ENCODE data around the gene MRFAP1. TPM values are rescaled to one million over a fixed set of nuclear protein-coding genes. Genes with fewer than 3 reads are reported as not detected.

MRFAP1 gene
- 100 to 1,000 TPM; 223 to 237 TPM for total RNA-seq
- long read RNA-seq, donor 1, transcript MRFAP1-201 (3 exons, 2,049 nt) = minor isoform, 18 of 82 reads
- long read RNA-seq, donor 1, transcript MRFAP1-202 (2 exons, 1,584 nt) = major isoform, 60 of 82 reads
- long read RNA-seq, donor 1, partial matches to known transcripts = 0 of 82 reads
- long read RNA-seq, donor 1, other reads (novel, unspliced or antisense) = 0 of 82 reads
- long read RNA-seq, donor 2, transcript MRFAP1-201 (3 exons, 2,049 nt) = minor isoform, 256 of 924 reads
- long read RNA-seq, donor 2, transcript MRFAP1-202 (2 exons, 1,584 nt) = major isoform, 645 of 924 reads
- long read RNA-seq, donor 2, transcript MRFAP1-204 (1 exons, 1,982 nt) = minor isoform, 21 of 924 reads
- long read RNA-seq, donor 2, partial matches to known transcripts = 0 of 924 reads
- long read RNA-seq, donor 2, other reads (novel, unspliced or antisense) = 0 of 924 reads

- intact Hi-C loops (cut with DNase I) = no loop called here
- DNase-seq (ENCODE audit: low spot score) = peak; percentile 98
These were observed at the start of gene MRFAP1 for GRCh38 chr4:6640292-6641163. TSS of gene MRFAP1 (plus strand) at chr4:6640685. CDS start at chr4:6640863, 178 bp downstream.

- DNase-seq (ENCODE audit: low spot score) = no peak
- intact Hi-C loops (cut with DNase I) = no loop called here
These were observed 49.2 kb upstream of the MRFAP1 start for GRCh38 chr4:6591313-6591712.

- intact Hi-C loops (cut with DNase I) = no loop called here
These were observed 48.7 kb upstream of the MRFAP1 start for GRCh38 chr4:6591781-6592180.

GRCh38 chr4:6592804-6593563, 47.5 kb upstream of the MRFAP1 start:
- no peak for DNase-seq (ENCODE audit: low spot score)
- intact Hi-C loops (cut with DNase I) = no loop called here

More at GRCh38 chr4:6591781-6592180, 48.7 kb upstream of the MRFAP1 start:
- no peak for DNase-seq (ENCODE audit: low spot score)

GRCh38 chr4:6594341-6594740, 46.1 kb upstream of the MRFAP1 start:
- DNase-seq (ENCODE audit: low spot score) = no peak
- intact Hi-C loops (cut with DNase I) = no loop called here

- intact Hi-C loops (cut with DNase I) = no loop called here
- no peak for DNase-seq (ENCODE audit: low spot score)
These were observed 45.6 kb upstream of the MRFAP1 start for GRCh38 chr4:6594826-6595355.

GRCh38 chr4:6595897-6596537, 44.5 kb upstream of the MRFAP1 start:
- intact Hi-C loops (cut with DNase I) = no loop called here
- no peak for DNase-seq (ENCODE audit: low spot score)

GRCh38 chr4:6596948-6597347, 43.5 kb upstream of the MRFAP1 start:
- DNase-seq (ENCODE audit: low spot score) = no peak
- intact Hi-C loops (cut with DNase I) = no loop called here

GRCh38 chr4:6598127-6598526, 42.4 kb upstream of the MRFAP1 start:
- no peak for DNase-seq (ENCODE audit: low spot score)
- intact Hi-C loops (cut with DNase I) = no loop called here

GRCh38 chr4:6598641-6599040, 41.8 kb upstream of the MRFAP1 start:
- no peak for DNase-seq (ENCODE audit: low spot score)
- intact Hi-C loops (cut with DNase I) = no loop called here

- intact Hi-C loops (cut with DNase I) = no loop called here
- no peak for DNase-seq (ENCODE audit: low spot score)
These were observed 38.7 kb upstream of the MRFAP1 start for GRCh38 chr4:6601661-6602250.

GRCh38 chr4:6602289-6602688, 38.2 kb upstream of the MRFAP1 start:
- intact Hi-C loops (cut with DNase I) = no loop called here
- no peak for DNase-seq (ENCODE audit: low spot score)

- intact Hi-C loops (cut with DNase I) = no loop called here
- no peak for DNase-seq (ENCODE audit: low spot score)
These were observed 37.4 kb upstream of the MRFAP1 start for GRCh38 chr4:6603128-6603527.

GRCh38 chr4:6605114-6605513, 35.4 kb upstream of the MRFAP1 start:
- DNase-seq (ENCODE audit: low spot score) = no peak
- intact Hi-C loops (cut with DNase I) = no loop called here

GRCh38 chr4:6605605-6606004, 34.9 kb upstream of the MRFAP1 start:
- intact Hi-C loops (cut with DNase I) = no loop called here
- no peak for DNase-seq (ENCODE audit: low spot score)

- intact Hi-C loops (cut with DNase I) = no loop called here
- no peak for DNase-seq (ENCODE audit: low spot score)
These were observed 33.8 kb upstream of the MRFAP1 start for GRCh38 chr4:6606465-6607235.

GRCh38 chr4:6607368-6608055, 33.0 kb upstream of the MRFAP1 start:
- intact Hi-C loops (cut with DNase I) = no loop called here
- no peak for DNase-seq (ENCODE audit: low spot score)

Data from posterior vena cava (tissue), 2 donors.